GM04504 (cell line): ENCODE data around the gene EFCAB8.
"Not testable (repeated sequence)": the region's sequence is repeated elsewhere in the genome, so short reads cannot be mapped to it uniquely, and the experiment has no call there.

Experiments used
- DNase-seq: peaks from one replicate; pipeline ENCODE4 v3.0.0-alpha.2; 2012; ENCODE audit warnings: low read depth

EFCAB8 gene

GRCh38 chr20:32909896-32910571 is 51.3 kb downstream of the EFCAB8 start:
- no peak for DNase-seq

GRCh38 chr20:32911355-32911754 is 52.6 kb downstream of the EFCAB8 start:
- DNase-seq = no peak

GRCh38 chr20:32912688-32913087 is 54.0 kb downstream of the EFCAB8 start:
- no peak for DNase-seq

- DNase-seq = no peak
Measured at GRCh38 chr20:32914031-32914430, 55.3 kb downstream of the EFCAB8 start.

GRCh38 chr20:32917191-32917950 is 58.6 kb downstream of the EFCAB8 start:
- no peak for DNase-seq

GRCh38 chr20:32918296-32918695 is 59.6 kb downstream of the EFCAB8 start:
- no peak for DNase-seq

- DNase-seq = no peak
Measured at GRCh38 chr20:32918751-32919150, 60.0 kb downstream of the EFCAB8 start.

GRCh38 chr20:32920066-32920465 is 61.3 kb downstream of the EFCAB8 start:
- no peak for DNase-seq

- no peak for DNase-seq
Measured at GRCh38 chr20:32920530-32921298, 62.0 kb downstream of the EFCAB8 start.

- no peak for DNase-seq
Measured at GRCh38 chr20:32922466-32922865, 63.7 kb downstream of the EFCAB8 start.

GRCh38 chr20:32924781-32925180 is 66.1 kb downstream of the EFCAB8 start:
- DNase-seq = no peak

- DNase-seq = no peak
Measured at GRCh38 chr20:32925481-32926196, 66.9 kb downstream of the EFCAB8 start.

- no peak for DNase-seq
Measured at GRCh38 chr20:32929162-32929561, 70.4 kb downstream of the EFCAB8 start.

- no peak for DNase-seq
Measured at GRCh38 chr20:32930181-32930580, 71.5 kb downstream of the EFCAB8 start.

GRCh38 chr20:32930701-32931100 is 72.0 kb downstream of the EFCAB8 start:
- no peak for DNase-seq

- DNase-seq = no peak
Measured at GRCh38 chr20:32934580-32934979, 75.9 kb downstream of the EFCAB8 start.

- DNase-seq = no peak
Measured at GRCh38 chr20:32941155-32941885, 82.6 kb downstream of the EFCAB8 start.

- DNase-seq = no peak
Measured at GRCh38 chr20:32943490-32944052, 84.8 kb downstream of the EFCAB8 start.

GRCh38 chr20:32945710-32946221 is 87.0 kb downstream of the EFCAB8 start:
- DNase-seq = no peak

- no peak for DNase-seq
Measured at GRCh38 chr20:32946629-32947028, 87.9 kb downstream of the EFCAB8 start.

GRCh38 chr20:32950539-32950938 is 91.8 kb downstream of the EFCAB8 start:
- DNase-seq = not testable (repeated sequence)
